IMR-90 (cell line): ENCODE data around the gene SYT11. TPM values are rescaled to one million over a fixed set of nuclear protein-coding genes. Genes with fewer than 3 reads are reported as not detected.

Experiments
- ATAC-seq: fragments of 200-7000 bp; cut with Tn5 transposase; 2 replicates; pipeline ENCODE4 v1.9.1; 2020; ENCODE audit warnings: low read depth, mild to moderate bottlenecking, moderate library complexity
- BruUV-seq: library from RNA; stranded (reverse); fragments of 400-500 nt; replicated peaks from 2 replicates; lab custom pipeline; 2021; lab: Mats Ljungman, UMichigan
- CTCF ChIA-PET: fragments of 300-600 bp; formaldehyde crosslinking; extraction: SDS; loops from one replicate; lab custom pipeline; 2021; ENCODE audit warnings: antibody characterized with exemption; lab: Yijun Ruan, JAX
- POLR2A ChIA-PET: fragments of 300-600 bp; sonication (Branson Sonifier 250); formaldehyde crosslinking; loops from one replicate; lab custom pipeline; 2022; ENCODE audit warnings: antibody characterized with exemption; ENCODE audit not compliant: unreplicated experiment; lab: Charles Lee
- DNase-seq: peaks from one replicate; pipeline ENCODE4 v3.0.0; 2013
- H2AFZ ChIP-seq: replicated peaks from 2 replicates; pipeline ENCODE3; 2013; ENCODE audit warnings: low read length, mild to moderate bottlenecking; ENCODE audit not compliant: poor library complexity
- H2AK5ac ChIP-seq: 2 replicates; pipeline ENCODE4 v1.6.1; 2013; ENCODE audit warnings: low read depth, low read length, inconsistent platforms
- H2AK9ac ChIP-seq: replicated peaks from 2 replicates; pipeline ENCODE3; 2013; ENCODE audit warnings: mild to moderate bottlenecking, low read depth, low read length, moderate library complexity; ENCODE audit not compliant: poor library complexity
- H2BK120ac ChIP-seq: 2 replicates; pipeline ENCODE4 v1.6.1; 2013; ENCODE audit warnings: low read depth, low read length, inconsistent platforms
- H2BK15ac ChIP-seq: 3 replicates; pipeline ENCODE4 v1.6.1; 2013; ENCODE audit warnings: low read depth, low read length, inconsistent platforms
- H2BK20ac ChIP-seq: 2 replicates; pipeline ENCODE4 v1.6.1; 2013; ENCODE audit warnings: low read depth, mild to moderate bottlenecking, inconsistent platforms, low read length, moderate library complexity
- H2BK5ac ChIP-seq: 2 replicates; pipeline ENCODE4 v1.6.1; 2013; ENCODE audit warnings: mild to moderate bottlenecking, low read depth, low read length, inconsistent platforms; ENCODE audit not compliant: poor library complexity, severe bottlenecking
- H3K14ac ChIP-seq: replicated peaks from 2 replicates; pipeline ENCODE4 v1.6.1; 2013; ENCODE audit warnings: low read depth, low read length, inconsistent platforms
- H3K18ac ChIP-seq: 2 replicates; pipeline ENCODE4 v1.6.1; 2013; ENCODE audit warnings: low read depth, low read length, control low read depth
- H3K23ac ChIP-seq: 2 replicates; pipeline ENCODE4 v1.6.1; 2013; ENCODE audit warnings: low read depth, low read length, inconsistent platforms
- H3K27ac ChIP-seq: 2 replicates; pipeline ENCODE4 v1.5.1; 2013; ENCODE audit warnings: mild to moderate bottlenecking, control low read depth, low read length; ENCODE audit not compliant: insufficient read depth
- H3K27me3 ChIP-seq: 2 replicates; pipeline ENCODE4 v1.6.1; 2013; ENCODE audit warnings: low read length; ENCODE audit not compliant: control insufficient read depth, insufficient read depth
- H3K36me3 ChIP-seq: 2 replicates; pipeline ENCODE4 v1.6.1; 2013; ENCODE audit warnings: low read length, mixed read lengths; ENCODE audit not compliant: control insufficient read depth, insufficient read depth
- H3K4ac ChIP-seq: 2 replicates; pipeline ENCODE4 v1.6.1; 2013; ENCODE audit warnings: low read depth, low read length, inconsistent platforms
- H3K4me1 ChIP-seq: 2 replicates; pipeline ENCODE4 v1.6.1; 2013; ENCODE audit warnings: low read length, mixed read lengths; ENCODE audit not compliant: control insufficient read depth, insufficient read depth
- H3K4me2 ChIP-seq: 2 replicates; pipeline ENCODE4 v1.6.1; 2013; ENCODE audit warnings: low read depth, mild to moderate bottlenecking, control low read depth, low read length, moderate library complexity
- H3K4me3 ChIP-seq: 2 replicates; pipeline ENCODE4 v1.5.1; 2013; ENCODE audit warnings: low read depth, mild to moderate bottlenecking, control low read depth, low read length, moderate library complexity; ENCODE audit not compliant: insufficient read depth
- H3K56ac ChIP-seq: 2 replicates; pipeline ENCODE4 v1.6.1; 2013; ENCODE audit warnings: low read length, inconsistent platforms; ENCODE audit not compliant: insufficient read depth; ENCODE audit errors: extremely low read depth
- H3K79me1 ChIP-seq, 2 experiments: 2 replicates each; pipeline ENCODE4 v1.6.1; 2013; ENCODE audit warnings: low read length in 2 of 2, inconsistent platforms in 1 of 2, low read depth in 1 of 2
- H3K9ac ChIP-seq: 2 replicates; pipeline ENCODE4 v1.6.1; 2013; ENCODE audit warnings: low read depth, low read length, control low read depth
- H3K9me1 ChIP-seq: 2 replicates; pipeline ENCODE4 v1.6.1; 2013; ENCODE audit warnings: low read length, inconsistent platforms; ENCODE audit not compliant: insufficient read depth
- H3K9me3 ChIP-seq: 2 replicates; pipeline ENCODE4 v1.6.1; 2013; ENCODE audit warnings: low read length; ENCODE audit not compliant: control insufficient read depth, insufficient read depth
- H4K20me1 ChIP-seq: 2 replicates; pipeline ENCODE4 v1.6.1; 2013; ENCODE audit warnings: low read length, inconsistent platforms; ENCODE audit not compliant: insufficient read depth
- H4K5ac ChIP-seq: 2 replicates; pipeline ENCODE4 v1.6.1; 2013; ENCODE audit warnings: mild to moderate bottlenecking, low read depth, low read length, control low read depth
- H4K8ac ChIP-seq, 2 experiments: 2 replicates each; pipeline ENCODE4 v1.6.1; 2013; ENCODE audit warnings: low read depth in 2 of 2, low read length in 2 of 2, control low read depth in 1 of 2, inconsistent platforms in 1 of 2
- H4K91ac ChIP-seq: 2 replicates; pipeline ENCODE4 v1.6.1; 2013; ENCODE audit warnings: low read depth, low read length, inconsistent platforms; ENCODE audit not compliant: insufficient read depth
- BHLHE40 ChIP-seq: fragments of 150-350 bp; IDR thresholded peaks from 2 replicates; pipeline ENCODE4 v1.6.1; 2016; ENCODE audit warnings: mild to moderate bottlenecking, low read depth, low read length
- CEBPB ChIP-seq: IDR thresholded peaks from 2 replicates; pipeline ENCODE4 v1.6.1; 2012; ENCODE audit warnings: low read depth, low read length, improper control_type of control experiment
- CHD1 ChIP-seq: IDR thresholded peaks from 2 replicates; pipeline ENCODE4 v1.6.1; 2012; ENCODE audit warnings: low read depth, low read length, improper control_type of control experiment
- CTCF ChIP-seq: conservative IDR thresholded peaks from 2 replicates; pipeline ENCODE4 v1.5.1; 2012; ENCODE audit warnings: mild to moderate bottlenecking, low read depth, low read length, improper control_type of control experiment
- ELK1 ChIP-seq: fragments of 150-350 bp; IDR thresholded peaks from 2 replicates; pipeline ENCODE4 v1.6.1; 2016; ENCODE audit warnings: low read depth, mild to moderate bottlenecking, low read length, moderate library complexity, borderline replicate concordance
- FOS ChIP-seq: fragments of 150-350 bp; IDR thresholded peaks from 2 replicates; pipeline ENCODE4 v1.6.1; 2016; ENCODE audit warnings: low read depth, low read length
- MAFK ChIP-seq: IDR thresholded peaks from 2 replicates; pipeline ENCODE4 v1.6.1; 2012; ENCODE audit warnings: low read depth, low read length, improper control_type of control experiment
- MAZ ChIP-seq: IDR thresholded peaks from 2 replicates; pipeline ENCODE4 v1.6.1; 2012; ENCODE audit warnings: low read depth, mild to moderate bottlenecking, low read length, improper control_type of control experiment, moderate library complexity, borderline replicate concordance
- MXI1 ChIP-seq: IDR thresholded peaks from 2 replicates; pipeline ENCODE4 v1.6.1; 2012; ENCODE audit warnings: low read depth, mild to moderate bottlenecking, low read length, moderate library complexity, borderline replicate concordance
- NFE2L2 ChIP-seq: fragments of 150-350 bp; IDR thresholded peaks from 2 replicates; pipeline ENCODE4 v1.6.1; 2016; ENCODE audit warnings: low read depth, mild to moderate bottlenecking, low read length
- POLR2A ChIP-seq: IDR thresholded peaks from 2 replicates; pipeline ENCODE4 v1.6.1; 2012; ENCODE audit warnings: mild to moderate bottlenecking, low read depth, low read length
- RAD21 ChIP-seq: IDR thresholded peaks from 2 replicates; pipeline ENCODE4 v1.6.1; 2012; ENCODE audit warnings: low read length, improper control_type of control experiment
- RCOR1 ChIP-seq: IDR thresholded peaks from 2 replicates; pipeline ENCODE4 v1.6.1; 2012; ENCODE audit warnings: mild to moderate bottlenecking, low read length, improper control_type of control experiment; ENCODE audit not compliant: insufficient replicate concordance
- RFX5 ChIP-seq: IDR thresholded peaks from 2 replicates; pipeline ENCODE4 v1.8.0; 2012; ENCODE audit warnings: low read depth, mild to moderate bottlenecking, low read length, moderate library complexity
- SMC3 ChIP-seq: fragments of 150-350 bp; IDR thresholded peaks from 2 replicates; pipeline ENCODE4 v1.6.1; 2016; ENCODE audit warnings: low read depth, mild to moderate bottlenecking, antibody characterized with exemption, low read length, moderate library complexity
- USF2 ChIP-seq: fragments of 150-350 bp; IDR thresholded peaks from 2 replicates; pipeline ENCODE4 v1.6.1; 2017; ENCODE audit warnings: mild to moderate bottlenecking, antibody characterized with exemption, low read length, low read depth
- WGBS, 2 experiments: methylation state at CpG; one replicate each; pipeline versions ENCODE4 v1.1.5 to v1.1.7; 2013; ENCODE audit warnings: missing lambda C conversion rate in 2 of 2; ENCODE audit not compliant: insufficient read length in 1 of 2; ENCODE audit errors: extremely low coverage in 2 of 2; 5-methylcytosine and 5-hydroxymethylcytosine counted together
- dilution Hi-C: fragments of 300-500 bp; cut with HindIII; formaldehyde crosslinking; loops from one replicate; pipeline ENCODE4 v1.14.3; 2018; ENCODE audit warnings: low sequenced_read_pairs; ENCODE audit not compliant: unreplicated experiment
- in situ Hi-C: fragments of 300-500 bp; cut with MboI; formaldehyde crosslinking; loops from 3 replicates; pipeline ENCODE4 v1.14.3; 2019; ENCODE audit warnings: low sequenced_read_pairs, inconsistent platforms, mixed read lengths
- intact Hi-C: fragments of 100-400 bp; cut with micrococcal nuclease; formaldehyde crosslinking; loops from 2 replicates; pipeline ENCODE4 v1.10.0; 2022
- polyA plus RNA-seq, 3 experiments: library from polyadenylated mRNA; depleted of rRNA; stranded (reverse); fragments of >200 nt; gene quantifications; 2 replicates each; pipeline ENCODE4 v1.2.3, GENCODE V29; 2012; ENCODE audit warnings: low replicate concordance in 1 of 3
- total RNA-seq: library from RNA; depleted of rRNA; stranded (reverse); fragments of >200 nt; gene quantifications from 2 replicates; pipeline ENCODE4 v1.2.3, GENCODE V29; 2012

SYT11 gene
- total and polyA plus RNA-seq, 2 of the 4 experiments (the other 2 are of a cell fraction) = 22.9 to 43.7 TPM

- Histone ChIP-seq H3K9me1 (peaks cover 8% of the 10 kb centered on the region), H2BK5ac (no peak overlapping the region), H4K5ac (no peak overlapping the region), H2BK20ac (no peak overlapping the region), H4K91ac (no peak overlapping the region), H3K4me1 (no peaks in the 10 kb centered on the region), H3K36me3 (peaks cover 27% of the 10 kb centered on the region), H3K9me3 (no peaks in the 10 kb centered on the region), H4K20me1 (0 out of 2 replicates have a peak, but pooled peaks cover 4% of the 10 kb centered on the region), H3K56ac (no peak overlapping the region), H4K8ac (no peak overlapping the region), H2AK9ac (no peak overlapping the region), H2BK15ac (no peak overlapping the region), H3K14ac (no peak overlapping the region), H3K4me3 (no peak overlapping the region), H3K23ac (no peak overlapping the region), H2AFZ (no peak overlapping the region), H3K4me2 (no peak overlapping the region), H3K9ac (no peak overlapping the region), H3K4ac (no peak overlapping the region), H2AK5ac (no peak overlapping the region), H3K79me1 (peaks cover 25 to 48% of the 10 kb centered on the region in 2 experiments; a peak in 3 of 4 replicates), H3K18ac (no peak overlapping the region), H3K27me3 (no peaks in the 10 kb centered on the region), H2BK120ac (no peak overlapping the region), H3K27ac (no peak overlapping the region)
- no peak for TF ChIP-seq RFX5
- TF ChIP-seq POLR2A = no peak
- TF ChIP-seq CHD1 = no peak
- TF ChIP-seq CEBPB = no peak
- no peak for TF ChIP-seq MAFK
- TF ChIP-seq MAZ = no peak
- no peak for TF ChIP-seq MXI1
- TF ChIP-seq BHLHE40 = no peak
- no peak for TF ChIP-seq RAD21
- TF ChIP-seq FOS = no peak
- TF ChIP-seq USF2 = no peak
- no peak for TF ChIP-seq NFE2L2
- no peak for TF ChIP-seq SMC3
- TF ChIP-seq CTCF = no peak
- no peak for TF ChIP-seq ELK1
- TF ChIP-seq RCOR1 = no peak
- dilution Hi-C loops = no loop called here
- DNase-seq (no peak), ATAC-seq (no peak)
- intact Hi-C loops = no loop called here
- ChIA-PET POLR2A (no interaction called here), CTCF (no interaction called here)
- in situ Hi-C loops = no loop called here
- BruUV-seq = no TSS peak
- 100% methylated on average over 2 of the region's 4 CpGs; no CpG with 5 or more reads in 1 of the 2 experiments for WGBS, 2 experiments
Observed at GRCh38 chr1:155827450-155827849, 31.9 kb upstream of the SYT11 start.
